MM.1S (cell line): ENCODE results near the gene KCNMA1.

Experiments
- EZH2phosphoT487 ChIP-seq: fragments of 300-600 bp; sonication (generic); IDR thresholded peaks from 2 replicates; pipeline ENCODE4 v1.6.1; 2018; ENCODE audit warnings: antibody characterized with exemption, low read length
- TF ChIP-seq, protein P1 (sequence below): fragments of 300-600 bp; sonication (generic); IDR thresholded peaks from 2 replicates; pipeline ENCODE4 v1.5.1; 2016; ENCODE audit warnings: antibody characterized with exemption, low read length, mixed read lengths

DNA sequence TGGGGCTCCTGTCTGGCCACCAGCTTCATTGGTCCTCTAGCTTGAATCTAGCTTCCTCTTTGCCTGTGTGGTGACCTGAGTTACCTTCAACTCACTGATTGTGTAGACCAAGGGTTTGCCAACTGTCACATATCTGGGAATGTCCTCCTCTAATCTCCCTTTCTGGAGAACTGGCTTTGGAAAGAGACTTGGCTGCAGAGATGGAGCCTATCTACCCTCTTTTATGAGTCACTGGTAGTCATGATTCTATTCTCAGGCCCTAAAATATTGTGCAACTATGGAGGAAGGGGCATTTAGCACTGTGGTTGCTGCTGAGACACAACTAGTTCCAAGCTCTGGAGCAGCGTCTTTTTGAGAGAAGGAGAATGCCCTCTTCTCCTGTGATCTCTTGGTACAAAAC is 691.3 kb downstream of the KCNMA1 start:
- TF ChIP-seq, protein P1, sequence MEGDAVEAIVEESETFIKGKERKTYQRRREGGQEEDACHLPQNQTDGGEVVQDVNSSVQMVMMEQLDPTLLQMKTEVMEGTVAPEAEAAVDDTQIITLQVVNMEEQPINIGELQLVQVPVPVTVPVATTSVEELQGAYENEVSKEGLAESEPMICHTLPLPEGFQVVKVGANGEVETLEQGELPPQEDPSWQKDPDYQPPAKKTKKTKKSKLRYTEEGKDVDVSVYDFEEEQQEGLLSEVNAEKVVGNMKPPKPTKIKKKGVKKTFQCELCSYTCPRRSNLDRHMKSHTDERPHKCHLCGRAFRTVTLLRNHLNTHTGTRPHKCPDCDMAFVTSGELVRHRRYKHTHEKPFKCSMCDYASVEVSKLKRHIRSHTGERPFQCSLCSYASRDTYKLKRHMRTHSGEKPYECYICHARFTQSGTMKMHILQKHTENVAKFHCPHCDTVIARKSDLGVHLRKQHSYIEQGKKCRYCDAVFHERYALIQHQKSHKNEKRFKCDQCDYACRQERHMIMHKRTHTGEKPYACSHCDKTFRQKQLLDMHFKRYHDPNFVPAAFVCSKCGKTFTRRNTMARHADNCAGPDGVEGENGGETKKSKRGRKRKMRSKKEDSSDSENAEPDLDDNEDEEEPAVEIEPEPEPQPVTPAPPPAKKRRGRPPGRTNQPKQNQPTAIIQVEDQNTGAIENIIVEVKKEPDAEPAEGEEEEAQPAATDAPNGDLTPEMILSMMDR, result no peak
- TF ChIP-seq EZH2phosphoT487, result no peak
